ENCODE results near the gene MCU.
"Not testable (repeated sequence)": the region's sequence is repeated elsewhere in the genome, so short reads cannot be mapped to it uniquely, and the experiment has no call there.

The MCU gene, protein sequence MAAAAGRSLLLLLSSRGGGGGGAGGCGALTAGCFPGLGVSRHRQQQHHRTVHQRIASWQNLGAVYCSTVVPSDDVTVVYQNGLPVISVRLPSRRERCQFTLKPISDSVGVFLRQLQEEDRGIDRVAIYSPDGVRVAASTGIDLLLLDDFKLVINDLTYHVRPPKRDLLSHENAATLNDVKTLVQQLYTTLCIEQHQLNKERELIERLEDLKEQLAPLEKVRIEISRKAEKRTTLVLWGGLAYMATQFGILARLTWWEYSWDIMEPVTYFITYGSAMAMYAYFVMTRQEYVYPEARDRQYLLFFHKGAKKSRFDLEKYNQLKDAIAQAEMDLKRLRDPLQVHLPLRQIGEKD

DNA sequence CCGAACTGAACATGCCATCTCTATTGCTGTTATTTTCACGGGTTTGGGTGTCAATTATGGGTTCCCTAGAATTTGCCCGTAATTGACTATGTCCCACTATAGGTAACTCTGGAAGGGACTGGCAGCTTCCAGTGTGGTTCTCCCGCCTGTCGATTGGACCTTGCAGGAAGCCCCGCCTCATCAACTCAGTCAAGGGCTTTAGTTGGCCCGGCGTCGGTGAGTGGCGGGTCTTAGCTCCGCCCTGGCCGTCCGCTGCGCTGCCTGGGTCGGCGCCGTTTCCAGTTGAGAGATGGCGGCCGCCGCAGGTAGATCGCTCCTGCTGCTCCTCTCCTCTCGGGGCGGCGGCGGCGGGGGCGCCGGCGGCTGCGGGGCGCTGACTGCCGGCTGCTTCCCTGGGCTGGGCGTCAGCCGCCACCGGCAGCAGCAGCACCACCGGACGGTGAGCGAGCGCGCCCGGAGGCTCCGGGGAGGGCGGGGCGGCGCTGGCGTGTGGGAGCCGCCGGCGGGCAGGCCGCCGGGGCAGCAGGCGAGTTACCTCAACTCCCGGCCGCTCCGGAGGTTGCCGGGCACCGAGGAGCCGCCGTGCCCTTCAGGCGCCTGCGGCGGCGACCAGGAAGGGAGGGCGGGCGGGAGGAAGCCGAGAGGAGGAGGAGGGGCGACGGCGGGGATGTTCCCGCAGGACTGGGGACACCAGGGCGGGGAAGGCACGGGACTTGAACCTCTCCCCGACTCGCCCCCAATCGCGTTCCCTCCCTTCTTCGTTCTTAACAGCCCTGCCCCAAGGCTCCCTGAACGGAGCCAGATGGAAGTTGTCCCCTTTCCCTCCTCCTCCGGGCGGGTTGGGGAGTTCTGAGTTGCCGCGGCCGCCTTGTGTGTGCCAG lies at the start of gene MCU:
Gene MCU (plus strand): TSS at position 281 of the 881 bp plus-strand sequence. CDS start 9 bp downstream, at position 290.
- peak; percentile 86 to 93 for DNase-seq (ENCODE audit: low spot score in 2 of 2)
- Mint-ChIP-seq H3K4me3 (peak within 1 kb of the TSS; percentile 76), H3K27ac (peak within 1 kb of the TSS; percentile 67), H3K9me3 (no peaks in the 10 kb centered on the region), H3K36me3 (no peaks in the 10 kb centered on the region), H3K4me1 (peaks cover 32% of the 10 kb centered on the region)
- ATAC-seq = peak; percentile 98

GRCh38 chr10:72642318-72642717 lies 49.6 kb upstream of the MCU start:
- ATAC-seq (no peak), DNase-seq (ENCODE audit: low spot score in 2 of 2) (no peak)
- Mint-ChIP-seq H3K4me1 (peaks cover 4% of the 10 kb centered on the region), H3K4me3 (no peak overlapping the region), H3K9me3 (no peaks in the 10 kb centered on the region), H3K27ac (no peak overlapping the region), H3K36me3 (no peaks in the 10 kb centered on the region)

- no peak overlapping the region for H3K4me3 Mint-ChIP-seq
- no peaks in the 10 kb centered on the region for H3K4me1 Mint-ChIP-seq
- no peak overlapping the region for H3K27ac Mint-ChIP-seq
- no peak for DNase-seq (ENCODE audit: low spot score in 2 of 2)
- no peaks in the 10 kb centered on the region for H3K36me3 Mint-ChIP-seq
- no peaks in the 10 kb centered on the region for H3K9me3 Mint-ChIP-seq
- no peak for ATAC-seq
Observed at GRCh38 chr10:72645263-72645858, 46.6 kb upstream of the MCU start.

- H3K36me3 Mint-ChIP-seq; H3K27ac Mint-ChIP-seq; H3K4me3 Mint-ChIP-seq; H3K9me3 Mint-ChIP-seq; DNase-seq (ENCODE audit: low spot score in 2 of 2); ATAC-seq; H3K4me1 Mint-ChIP-seq: not testable (repeated sequence)
Observed at GRCh38 chr10:72646971-72647370, 45.0 kb upstream of the MCU start.

- Mint-ChIP-seq H3K9me3 (no peaks in the 10 kb centered on the region), H3K27ac (no peak overlapping the region), H3K4me1 (no peaks in the 10 kb centered on the region), H3K4me3 (no peak overlapping the region), H3K36me3 (no peaks in the 10 kb centered on the region)
- ATAC-seq (no peak), DNase-seq (ENCODE audit: low spot score in 2 of 2) (no peak)
Observed at GRCh38 chr10:72648301-72648700, 43.6 kb upstream of the MCU start.

GRCh38 chr10:72649291-72649690 lies 42.7 kb upstream of the MCU start:
- Mint-ChIP-seq H3K27ac (no peak overlapping the region), H3K36me3 (no peaks in the 10 kb centered on the region), H3K4me1 (no peaks in the 10 kb centered on the region), H3K9me3 (no peaks in the 10 kb centered on the region), H3K4me3 (no peak overlapping the region)
- no peak for DNase-seq (ENCODE audit: low spot score in 2 of 2)
- no peak for ATAC-seq

DNA sequence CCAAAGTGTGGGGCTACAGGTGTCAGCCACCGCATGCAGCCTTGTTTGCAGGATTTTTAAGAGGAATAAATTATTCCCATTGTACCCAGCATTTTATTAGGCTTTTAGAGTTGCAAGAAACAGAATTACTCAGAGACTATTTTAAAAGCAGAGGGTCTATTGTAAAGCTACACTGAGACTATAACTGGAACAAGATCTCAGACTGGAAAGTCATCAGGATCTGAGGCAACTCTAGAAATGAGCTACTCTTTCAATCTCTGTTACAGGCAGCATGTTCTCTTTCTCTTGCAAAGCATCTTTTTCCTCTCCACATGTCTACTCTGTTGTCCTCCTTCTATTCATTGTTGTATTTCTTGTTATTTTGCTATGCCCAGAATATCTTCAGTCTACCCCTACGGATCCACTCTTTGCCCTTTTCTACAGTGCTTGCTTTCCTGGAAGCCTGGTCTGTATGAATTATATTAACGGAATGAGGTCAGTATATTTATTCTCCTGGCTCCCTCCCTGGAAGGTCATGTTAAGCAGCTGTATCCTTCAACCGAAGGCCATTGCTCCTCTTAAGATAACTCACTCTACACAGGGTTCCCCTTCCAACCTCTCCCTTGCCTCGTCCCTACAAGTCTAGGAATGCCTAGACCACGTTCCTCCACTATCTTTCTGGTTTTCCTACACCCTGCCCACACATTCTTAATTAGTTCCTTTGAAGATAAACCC lies 38.4 kb upstream of the MCU start:
- Mint-ChIP-seq H3K4me1 (no peaks in the 10 kb centered on the region), H3K4me3 (no peak overlapping the region), H3K27ac (no peak overlapping the region), H3K36me3 (no peaks in the 10 kb centered on the region), H3K9me3 (no peaks in the 10 kb centered on the region)
- ATAC-seq (no peak), DNase-seq (ENCODE audit: low spot score in 2 of 2) (no peak)

DNA sequence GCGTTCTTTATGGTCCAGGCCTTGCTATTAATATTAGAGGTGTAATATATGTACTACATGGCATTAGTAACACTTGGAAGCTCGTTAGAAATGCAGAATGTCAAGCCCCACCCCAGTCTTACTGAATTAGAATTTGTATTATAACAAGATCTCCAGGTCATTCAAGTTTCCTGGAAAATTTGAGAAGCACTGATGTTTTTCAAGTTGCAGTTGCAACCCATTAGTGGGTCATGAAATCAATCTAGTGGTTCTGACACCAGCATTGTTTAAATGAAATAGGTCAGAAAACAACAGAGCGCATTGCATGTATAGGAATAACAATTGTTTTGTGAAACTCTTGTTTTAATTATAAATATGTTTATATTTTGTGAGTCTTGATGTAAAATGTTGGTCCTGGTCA lies 37.2 kb upstream of the MCU start:
- H3K4me1 Mint-ChIP-seq = no peaks in the 10 kb centered on the region
- no peaks in the 10 kb centered on the region for H3K36me3 Mint-ChIP-seq
- no peak overlapping the region for H3K27ac Mint-ChIP-seq
- H3K4me3 Mint-ChIP-seq = no peak overlapping the region
- H3K9me3 Mint-ChIP-seq = no peaks in the 10 kb centered on the region
- ATAC-seq (no peak), DNase-seq (ENCODE audit: low spot score in 2 of 2) (no peak)

DNA sequence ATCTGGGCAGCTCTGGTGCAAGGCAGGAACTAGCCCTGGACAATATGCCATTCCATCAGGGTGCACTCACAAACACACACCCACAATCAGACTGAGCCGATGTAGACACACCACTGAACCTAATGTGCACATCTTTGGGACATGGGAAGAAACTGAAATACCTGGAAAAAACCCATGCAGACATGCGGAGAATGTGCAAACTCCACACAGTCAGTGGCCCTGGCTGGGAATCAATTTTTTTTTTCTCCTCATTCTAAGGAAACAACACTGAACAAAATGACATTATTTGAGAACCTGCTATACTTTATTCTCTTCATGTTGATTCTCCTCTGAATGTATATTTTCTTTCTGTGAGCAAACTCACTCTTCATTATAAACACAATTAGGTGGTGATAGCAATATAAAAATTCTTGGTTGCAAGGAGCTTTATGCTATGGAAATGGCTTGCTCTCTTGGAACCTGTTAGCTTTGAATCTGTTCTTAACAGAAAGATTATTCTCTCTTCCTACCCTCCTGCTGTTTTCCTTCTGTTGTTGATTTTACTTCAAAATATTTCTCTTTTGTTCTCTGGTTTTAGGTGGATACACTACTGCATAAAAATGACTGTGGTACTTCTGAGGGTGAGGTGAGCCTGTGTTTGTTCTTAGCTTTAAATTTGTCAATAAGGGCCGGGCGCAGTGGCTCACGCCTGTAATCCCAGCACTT lies 33.1 kb upstream of the MCU start:
- Mint-ChIP-seq H3K4me1 (no peaks in the 10 kb centered on the region), H3K27ac (no peak overlapping the region), H3K36me3 (no peaks in the 10 kb centered on the region), H3K4me3 (no peak overlapping the region), H3K9me3 (no peaks in the 10 kb centered on the region)
- ATAC-seq = no peak
- DNase-seq (ENCODE audit: low spot score in 2 of 2) = no peak

DNA sequence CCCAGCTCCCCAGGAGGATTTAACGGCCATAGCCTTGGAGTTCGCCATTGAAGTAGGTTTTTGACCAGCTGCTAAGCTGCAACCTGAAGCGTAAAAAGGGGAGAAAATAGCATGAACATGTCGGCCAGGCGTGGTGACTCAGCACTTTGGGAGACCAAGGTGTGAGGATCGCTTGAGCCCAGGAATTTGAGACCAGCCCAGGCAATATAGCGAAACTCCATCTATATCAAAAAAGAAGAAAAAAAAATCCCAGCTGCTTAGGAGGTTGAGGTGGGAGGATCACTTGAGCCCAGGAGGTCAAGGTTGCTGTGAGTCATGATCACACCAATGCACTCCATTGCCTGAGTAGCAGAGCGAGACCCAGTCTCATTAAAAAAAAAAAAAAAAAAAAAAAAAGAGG lies 32.2 kb upstream of the MCU start:
- Mint-ChIP-seq H3K4me3 (no peak overlapping the region), H3K36me3 (no peaks in the 10 kb centered on the region), H3K27ac (no peak overlapping the region), H3K4me1 (no peaks in the 10 kb centered on the region), H3K9me3 (no peaks in the 10 kb centered on the region)
- DNase-seq (ENCODE audit: low spot score in 2 of 2) (no peak), ATAC-seq (no peak)

- H3K4me3 Mint-ChIP-seq = no peak overlapping the region
- ATAC-seq (no peak), DNase-seq (ENCODE audit: low spot score in 2 of 2) (no peak)
- no peaks in the 10 kb centered on the region for H3K9me3 Mint-ChIP-seq
- H3K27ac Mint-ChIP-seq = no peak overlapping the region
- no peaks in the 10 kb centered on the region for H3K4me1 Mint-ChIP-seq
- no peaks in the 10 kb centered on the region for H3K36me3 Mint-ChIP-seq
Observed at GRCh38 chr10:72660220-72660619, 31.7 kb upstream of the MCU start.

GRCh38 chr10:72661431-72661830 lies 30.5 kb upstream of the MCU start:
- H3K4me3 Mint-ChIP-seq = no peak overlapping the region
- no peaks in the 10 kb centered on the region for H3K9me3 Mint-ChIP-seq
- ATAC-seq = no peak
- H3K27ac Mint-ChIP-seq = no peak overlapping the region
- DNase-seq (ENCODE audit: low spot score in 2 of 2) = no peak
- H3K36me3 Mint-ChIP-seq = no peaks in the 10 kb centered on the region
- H3K4me1 Mint-ChIP-seq = no peaks in the 10 kb centered on the region

DNA sequence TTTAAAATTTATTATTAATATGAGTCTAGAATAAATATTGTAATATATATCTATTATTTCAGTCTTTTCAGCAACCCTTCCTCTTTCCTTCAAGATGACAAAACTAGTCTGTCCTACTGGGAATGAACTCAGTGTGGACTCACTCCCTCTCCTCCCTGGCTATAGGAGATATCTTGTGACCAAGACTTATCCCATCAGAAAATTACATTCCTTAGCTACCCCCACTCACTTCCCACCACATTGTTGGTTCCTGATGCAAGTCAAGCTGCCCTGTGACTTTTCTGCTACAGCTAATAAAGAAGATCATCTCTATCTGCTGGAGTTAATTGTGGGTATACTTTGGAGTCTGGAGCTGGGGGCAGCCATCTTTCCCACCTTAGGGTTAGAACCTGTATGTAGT lies 28.0 kb upstream of the MCU start:
- ATAC-seq (no peak), DNase-seq (ENCODE audit: low spot score in 2 of 2) (no peak)
- Mint-ChIP-seq H3K4me1 (no peaks in the 10 kb centered on the region), H3K4me3 (no peak overlapping the region), H3K9me3 (no peaks in the 10 kb centered on the region), H3K36me3 (no peaks in the 10 kb centered on the region), H3K27ac (no peak overlapping the region)

GRCh38 chr10:72665925-72666324 lies 26.0 kb upstream of the MCU start:
- ATAC-seq = no peak
- no peak for DNase-seq (ENCODE audit: low spot score in 2 of 2)
- no peak overlapping the region for H3K4me3 Mint-ChIP-seq
- H3K27ac Mint-ChIP-seq = no peak overlapping the region
- H3K36me3 Mint-ChIP-seq = no peaks in the 10 kb centered on the region
- no peaks in the 10 kb centered on the region for H3K4me1 Mint-ChIP-seq
- H3K9me3 Mint-ChIP-seq = no peaks in the 10 kb centered on the region

Measured in stimulated activated effector memory CD8-positive, alpha-beta T cell treated with anti-CD3 and anti-CD28 coated beads, Interleukin-12 subunit alpha, Interleukin-12 subunit beta, amount 100 ng/mL, for 72 hours (primary cell).